K562 (cell line): ENCODE measurements around the gene RNF213. TPM values are rescaled to one million over a fixed set of nuclear protein-coding genes. Genes with fewer than 3 reads are reported as not detected.

Experiments used
- ARID1B ChIP-seq: fragments of 450-650 bp; IDR thresholded peaks from 2 replicates; pipeline ENCODE4 v1.6.1; 2016; ENCODE audit warnings: antibody characterized with exemption, mild to moderate bottlenecking, inconsistent platforms
- ESRRB ChIP-seq: fragments of 250-450 bp; sonication (Bioruptor Pico); IDR thresholded peaks from 2 replicates; pipeline ENCODE4 v1.5.0; 2020; ENCODE audit warnings: mild to moderate bottlenecking, moderate library complexity, borderline replicate concordance
- FOXA3 ChIP-seq, 2 experiments: fragments of 450-650 bp in 1 of 2; sonication (generic) in 1 of 2; formaldehyde crosslinking; IDR thresholded peaks in 1 of 2; conservative IDR thresholded peaks in 1 of 2; 2 replicates each; pipeline versions ENCODE4 v1.4.0 to v1.8.0; 2020 to 2022; ENCODE audit warnings: mild to moderate bottlenecking in 2 of 2, missing genetic modification reagents in 1 of 2
- FOXM1 ChIP-seq, 2 experiments: fragments of 450-650 bp in 1 of 2; sonication (generic) in 1 of 2; formaldehyde crosslinking in 1 of 2; IDR thresholded peaks; 2 replicates each; pipeline versions ENCODE4 v1.6.1 to v1.9.0; 2017 to 2022; ENCODE audit warnings: low read depth in 2 of 2, mild to moderate bottlenecking in 2 of 2, missing genetic modification reagents in 1 of 2, moderate library complexity in 1 of 2
- JUN ChIP-seq, 2 experiments: sonication (generic) in 1 of 2; formaldehyde crosslinking in 1 of 2; IDR thresholded peaks; 2 replicates each; pipeline versions ENCODE4 v1.6.1 to v1.8.0; 2012 to 2022; ENCODE audit warnings: borderline replicate concordance in 2 of 2, mild to moderate bottlenecking in 2 of 2, improper control_type of control experiment in 1 of 2, low read depth in 1 of 2, low read length in 1 of 2, missing genetic modification reagents in 1 of 2
- JUND ChIP-seq, 2 experiments: IDR thresholded peaks; 2 replicates in 1 of 2; 3 replicates in 1 of 2; pipeline ENCODE4 v1.6.1; 2011; ENCODE audit warnings: borderline replicate concordance in 2 of 2, low read depth in 2 of 2, low read length in 2 of 2, improper control_type of control experiment in 1 of 2, missing biosample characterization in 1 of 2, missing genetic modification characterization in 1 of 2, missing genetic modification reagents in 1 of 2
- PHB ChIP-seq: fragments of 250-450 bp; sonication (Bioruptor Pico); IDR thresholded peaks from 2 replicates; pipeline ENCODE4 v1.5.0; 2021
- PRPF4 ChIP-seq: fragments of 200-400 bp; formaldehyde crosslinking; IDR thresholded peaks from one replicate; pipeline ENCODE4 v1.6.1; 2017; ENCODE audit warnings: low read length, low read depth, mild to moderate bottlenecking; ENCODE audit not compliant: insufficient read depth, poor library complexity, severe bottlenecking
- SMARCA4 ChIP-seq: fragments of 450-650 bp; IDR thresholded peaks from 2 replicates; pipeline ENCODE4 v1.6.1; 2016
- SMARCC2 ChIP-seq: fragments of 450-650 bp; IDR thresholded peaks from 2 replicates; pipeline ENCODE4 v1.6.1; 2017; ENCODE audit warnings: antibody characterized with exemption, moderate library complexity, mild to moderate bottlenecking, low read depth
- TAF7 ChIP-seq: fragments of 450-650 bp; IDR thresholded peaks from 2 replicates; pipeline ENCODE4 v1.6.1; 2016; ENCODE audit warnings: missing genetic modification characterization, missing compliant biosample characterization
- TEAD4 ChIP-seq, 2 experiments: sonication (generic) in 1 of 2; formaldehyde crosslinking in 1 of 2; IDR thresholded peaks; 2 replicates each; pipeline versions ENCODE4 v1.6.1 to v1.8.0; 2012 to 2022; ENCODE audit warnings: borderline replicate concordance in 1 of 2, inconsistent platforms in 1 of 2, low read length in 1 of 2, mild to moderate bottlenecking in 1 of 2, missing genetic modification reagents in 1 of 2
- THRAP3 ChIP-seq: fragments of 450-650 bp; IDR thresholded peaks from 2 replicates; pipeline ENCODE4 v1.6.1; 2016; ENCODE audit warnings: mild to moderate bottlenecking, inconsistent platforms, borderline replicate concordance
- UBTF ChIP-seq, 2 experiments: IDR thresholded peaks; 2 replicates each; pipeline ENCODE4 v1.6.1; 2012; ENCODE audit warnings: improper control_type of control experiment in 2 of 2, low read depth in 2 of 2, low read length in 2 of 2, borderline replicate concordance in 1 of 2
- ZNF263 ChIP-seq: sonication (generic); formaldehyde crosslinking; IDR thresholded peaks from 2 replicates; pipeline ENCODE4 v1.8.0; 2022; ENCODE audit warnings: mild to moderate bottlenecking, missing genetic modification reagents, borderline replicate concordance
- ZNF644 ChIP-seq: fragments of 200-800 bp; sonication (Bioruptor generic); IDR thresholded peaks from 2 replicates; pipeline ENCODE4 v1.6.1; 2016; ENCODE audit warnings: low read depth, missing genetic modification characterization, missing compliant biosample characterization
- polyA plus RNA-seq, 8 experiments: library from polyadenylated mRNA; depleted of rRNA in 4 of 8; stranded (reverse) in 5 of 8; unstranded in 3 of 8; fragments of >200 nt; fragmentation: Nextera tagmentation in 2 of 8; fragmentation: Illumina TruSeq in 1 of 8; extraction: Ambion mirVana in 2 of 8; extraction: Trizol in 1 of 8; gene quantifications; 2 replicates each; pipeline versions ENCODE4 v1.2.1 to v1.2.3, GENCODE V29; 2011 to 2014; ENCODE audit warnings: inconsistent platforms in 1 of 8, missing spikeins in 1 of 8
- total RNA-seq, 7 experiments: library from RNA; depleted of rRNA in 6 of 7; stranded (reverse); fragments of >200 nt in 6 of 7; fragmentation: Illumina TruSeq in 2 of 7; extraction: Trizol in 2 of 7; gene quantifications; 2 replicates each; pipeline versions ENCODE4 v1.2.1 to v1.2.3, GENCODE V29; 2011 to 2021; ENCODE audit warnings: low replicate concordance in 1 of 7
- TF ChIP-seq, protein P1 (sequence below): conservative IDR thresholded peaks from 2 replicates; pipeline ENCODE4 v1.6.1; 2011; ENCODE audit warnings: low read depth, mild to moderate bottlenecking, low read length; ENCODE audit not compliant: control insufficient read depth
- TF ChIP-seq, protein P2 (sequence below): sonication (generic); formaldehyde crosslinking; IDR thresholded peaks from 2 replicates; pipeline ENCODE4 v1.8.0; 2022; ENCODE audit warnings: mild to moderate bottlenecking, missing genetic modification reagents

The RNF213 gene
- total and polyA plus RNA-seq, 9 of the 15 experiments (the other 6 are each of a cell fraction or from before 2014, with no cell fraction given) = 5.3 to 33.6 (median 17.9) TPM

DNA sequence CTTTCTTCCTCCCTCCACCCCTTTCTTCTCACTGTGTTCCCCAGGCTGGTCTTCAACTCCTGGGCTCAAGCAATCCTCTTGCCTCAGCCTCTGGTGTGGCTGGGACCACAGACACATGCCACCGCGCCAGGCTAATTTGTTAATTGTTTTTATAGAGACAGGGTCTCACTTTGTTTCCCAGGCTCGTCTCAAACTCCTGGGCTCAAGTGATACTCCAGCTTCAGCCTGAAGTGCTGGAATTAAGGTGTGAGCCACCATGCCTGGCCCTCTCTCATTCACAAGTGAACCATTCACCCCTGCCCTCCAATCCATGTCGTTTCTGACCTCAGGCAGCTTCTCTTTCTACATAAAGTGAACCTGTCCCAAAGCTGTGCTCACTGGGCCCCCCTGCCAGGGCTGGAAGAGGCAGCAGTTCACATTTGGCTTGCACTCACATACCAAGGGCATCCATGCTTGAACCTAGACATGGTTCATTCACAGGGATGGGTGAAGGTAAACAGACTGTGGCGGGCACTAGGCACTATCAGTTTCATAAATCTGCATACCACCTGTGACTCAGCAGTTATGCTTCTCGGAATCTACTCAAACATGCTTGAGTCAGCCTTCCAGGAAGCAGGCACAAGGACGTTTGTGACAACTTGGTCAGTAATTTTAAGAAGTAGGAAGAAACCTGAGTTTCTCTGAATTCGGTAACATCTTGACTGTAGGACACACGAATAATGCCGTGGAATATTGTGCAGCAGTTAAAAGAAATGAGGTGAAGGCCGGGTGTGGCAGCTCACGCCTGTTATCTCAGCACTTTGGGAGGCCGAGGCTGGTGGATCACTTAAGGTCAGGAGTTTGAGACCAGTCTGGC, 6.0 kb upstream of the RNF213 start (continued):
- TF ChIP-seq, protein P1, sequence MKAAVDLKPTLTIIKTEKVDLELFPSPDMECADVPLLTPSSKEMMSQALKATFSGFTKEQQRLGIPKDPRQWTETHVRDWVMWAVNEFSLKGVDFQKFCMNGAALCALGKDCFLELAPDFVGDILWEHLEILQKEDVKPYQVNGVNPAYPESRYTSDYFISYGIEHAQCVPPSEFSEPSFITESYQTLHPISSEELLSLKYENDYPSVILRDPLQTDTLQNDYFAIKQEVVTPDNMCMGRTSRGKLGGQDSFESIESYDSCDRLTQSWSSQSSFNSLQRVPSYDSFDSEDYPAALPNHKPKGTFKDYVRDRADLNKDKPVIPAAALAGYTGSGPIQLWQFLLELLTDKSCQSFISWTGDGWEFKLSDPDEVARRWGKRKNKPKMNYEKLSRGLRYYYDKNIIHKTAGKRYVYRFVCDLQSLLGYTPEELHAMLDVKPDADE = no peak
- TF ChIP-seq, protein P2, sequence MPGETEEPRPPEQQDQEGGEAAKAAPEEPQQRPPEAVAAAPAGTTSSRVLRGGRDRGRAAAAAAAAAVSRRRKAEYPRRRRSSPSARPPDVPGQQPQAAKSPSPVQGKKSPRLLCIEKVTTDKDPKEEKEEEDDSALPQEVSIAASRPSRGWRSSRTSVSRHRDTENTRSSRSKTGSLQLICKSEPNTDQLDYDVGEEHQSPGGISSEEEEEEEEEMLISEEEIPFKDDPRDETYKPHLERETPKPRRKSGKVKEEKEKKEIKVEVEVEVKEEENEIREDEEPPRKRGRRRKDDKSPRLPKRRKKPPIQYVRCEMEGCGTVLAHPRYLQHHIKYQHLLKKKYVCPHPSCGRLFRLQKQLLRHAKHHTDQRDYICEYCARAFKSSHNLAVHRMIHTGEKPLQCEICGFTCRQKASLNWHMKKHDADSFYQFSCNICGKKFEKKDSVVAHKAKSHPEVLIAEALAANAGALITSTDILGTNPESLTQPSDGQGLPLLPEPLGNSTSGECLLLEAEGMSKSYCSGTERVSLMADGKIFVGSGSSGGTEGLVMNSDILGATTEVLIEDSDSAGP (CRISPR knock-in tag) = peak; percentile 47; the same call in 1 of the 2 replicates
- peak; percentile 83 for TF ChIP-seq TEAD4 (IDR thresholded peaks at IDR 0.05; ENCODE audit: low read length)
- TF ChIP-seq TEAD4 (CRISPR knock-in tag; IDR thresholded peaks at IDR 0.05; ENCODE audit: borderline replicate concordance) = no peak
- TF ChIP-seq SMARCC2 = peak; percentile 92
- peak; percentile 67; the same call in 1 of the 2 replicates for TF ChIP-seq JUN (IDR thresholded peaks at IDR 0.05; ENCODE audit: borderline replicate concordance, low read depth, low read length)
- no peak for TF ChIP-seq JUN (CRISPR knock-in tag; IDR thresholded peaks at IDR 0.05; ENCODE audit: borderline replicate concordance)
- 0 out of 2 replicates have a peak, but pooled peaks have one; percentile 24 for TF ChIP-seq FOXM1 (IDR thresholded peaks at IDR 0.05; ENCODE audit: low read depth)
- no peak for TF ChIP-seq FOXM1 (CRISPR knock-in tag; IDR thresholded peaks at IDR 0.05; ENCODE audit: low read depth)
- no peak for TF ChIP-seq ZNF263 (CRISPR knock-in tag)
- peak; percentile 85; the same call in 1 of the 2 replicates for TF ChIP-seq THRAP3
- TF ChIP-seq PHB (CRISPR knock-in tag) = no peak
- TF ChIP-seq PRPF4 = no peak
- TF ChIP-seq ARID1B = peak; percentile 94
- no peak for TF ChIP-seq ESRRB (CRISPR knock-in tag)
- TF ChIP-seq TAF7 = no peak
- TF ChIP-seq FOXA3 (CRISPR knock-in tag; conservative IDR thresholded peaks at IDR 0.05 in 1 of 2, IDR thresholded peaks at IDR 0.05 in 1 of 2) = peak; percentile 16 to 62; a peak in 2 of 4 replicates
- TF ChIP-seq ZNF644 (tag) = peak; percentile 91
- peak in 1 of 2 experiments; percentile 9; a peak in 1 of 4 replicates for TF ChIP-seq UBTF (IDR thresholded peaks at IDR 0.05; ENCODE audit: borderline replicate concordance in 1 of 2, low read depth in 2 of 2, low read length in 2 of 2)
- peak; percentile 94 for TF ChIP-seq JUND (IDR thresholded peaks at IDR 0.05; ENCODE audit: borderline replicate concordance, low read depth, low read length)
- peak; percentile 97; the same call in 2 of the 3 replicates for TF ChIP-seq JUND (tag; IDR thresholded peaks at IDR 0.05; ENCODE audit: borderline replicate concordance, low read depth, low read length)
- peak; percentile 97 for TF ChIP-seq SMARCA4
